Fibroblast of villous mesenchyme (primary cell): ENCODE results near the gene ACYP2. TPM values are rescaled to one million over a fixed set of nuclear protein-coding genes. Genes with fewer than 3 reads are reported as not detected.

Experiments used
- DNase-seq: peaks from one replicate; pipeline ENCODE4 v3.0.0-alpha.2; 2010; ENCODE audit warnings: low read depth
- H3K4me3 ChIP-seq: 2 replicates; pipeline ENCODE4 v1.5.1; 2011; ENCODE audit warnings: low read depth, mild to moderate bottlenecking, low read length
- total RNA-seq: library from RNA; depleted of rRNA; stranded (reverse); fragments of >200 nt; gene quantifications from 2 replicates; pipeline ENCODE4 v1.2.3, GENCODE V29; 2012
- TF ChIP-seq, protein P1 (sequence below): IDR thresholded peaks from 2 replicates; pipeline ENCODE4 v1.5.1; 2012; ENCODE audit warnings: low read depth, mild to moderate bottlenecking, low read length; ENCODE audit not compliant: insufficient read depth

The ACYP2 gene
- total RNA-seq, 1 donor: 16.0 TPM

- no peak overlapping the region for H3K4me3 ChIP-seq
- TF ChIP-seq, protein P1, sequence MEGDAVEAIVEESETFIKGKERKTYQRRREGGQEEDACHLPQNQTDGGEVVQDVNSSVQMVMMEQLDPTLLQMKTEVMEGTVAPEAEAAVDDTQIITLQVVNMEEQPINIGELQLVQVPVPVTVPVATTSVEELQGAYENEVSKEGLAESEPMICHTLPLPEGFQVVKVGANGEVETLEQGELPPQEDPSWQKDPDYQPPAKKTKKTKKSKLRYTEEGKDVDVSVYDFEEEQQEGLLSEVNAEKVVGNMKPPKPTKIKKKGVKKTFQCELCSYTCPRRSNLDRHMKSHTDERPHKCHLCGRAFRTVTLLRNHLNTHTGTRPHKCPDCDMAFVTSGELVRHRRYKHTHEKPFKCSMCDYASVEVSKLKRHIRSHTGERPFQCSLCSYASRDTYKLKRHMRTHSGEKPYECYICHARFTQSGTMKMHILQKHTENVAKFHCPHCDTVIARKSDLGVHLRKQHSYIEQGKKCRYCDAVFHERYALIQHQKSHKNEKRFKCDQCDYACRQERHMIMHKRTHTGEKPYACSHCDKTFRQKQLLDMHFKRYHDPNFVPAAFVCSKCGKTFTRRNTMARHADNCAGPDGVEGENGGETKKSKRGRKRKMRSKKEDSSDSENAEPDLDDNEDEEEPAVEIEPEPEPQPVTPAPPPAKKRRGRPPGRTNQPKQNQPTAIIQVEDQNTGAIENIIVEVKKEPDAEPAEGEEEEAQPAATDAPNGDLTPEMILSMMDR: no peak
- no peak for DNase-seq
Observed at GRCh38 chr2:54076586-54076985, 38.8 kb upstream of the ACYP2 start.

DNA sequence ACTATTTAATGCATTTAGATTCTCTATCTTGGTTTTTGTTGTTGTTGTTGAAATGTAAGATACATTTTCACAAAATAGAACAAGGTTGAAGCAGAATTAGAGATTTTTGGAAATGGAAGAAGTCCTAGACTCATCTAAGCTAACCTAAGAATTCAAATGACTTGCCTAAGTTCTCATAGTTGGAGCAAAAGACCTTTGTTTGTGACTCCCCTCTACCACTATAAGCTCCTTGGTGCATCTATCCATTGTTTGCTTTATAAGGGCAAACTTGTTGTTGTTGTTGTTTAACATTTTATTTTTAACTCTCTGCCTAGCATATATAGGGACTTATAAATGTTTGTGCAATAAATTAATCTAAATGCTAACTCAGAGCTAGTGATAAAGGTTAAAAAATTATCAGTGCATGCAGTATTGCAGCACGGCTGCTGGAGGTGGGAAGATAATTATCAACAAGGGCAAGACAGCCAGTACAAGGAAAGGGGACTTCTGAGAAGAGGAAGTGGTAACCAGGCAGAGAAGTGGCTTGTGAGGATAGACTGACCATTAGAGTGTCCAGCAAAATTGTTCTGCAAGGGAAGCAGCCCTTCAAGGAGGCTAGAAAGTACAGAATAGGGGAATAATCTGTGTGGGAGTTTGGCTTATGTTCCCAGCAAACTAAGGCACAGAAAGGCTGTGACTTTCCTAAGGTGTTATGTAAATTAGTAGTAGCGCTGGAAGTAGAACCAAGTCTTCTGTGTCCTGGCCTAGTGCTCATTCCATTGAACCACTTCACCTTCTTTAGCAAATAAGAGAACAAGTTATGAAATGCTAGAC, 38.1 kb upstream of the ACYP2 start:
- TF ChIP-seq, protein P1: no peak
- no peak overlapping the region for H3K4me3 ChIP-seq
- DNase-seq: no peak

DNA sequence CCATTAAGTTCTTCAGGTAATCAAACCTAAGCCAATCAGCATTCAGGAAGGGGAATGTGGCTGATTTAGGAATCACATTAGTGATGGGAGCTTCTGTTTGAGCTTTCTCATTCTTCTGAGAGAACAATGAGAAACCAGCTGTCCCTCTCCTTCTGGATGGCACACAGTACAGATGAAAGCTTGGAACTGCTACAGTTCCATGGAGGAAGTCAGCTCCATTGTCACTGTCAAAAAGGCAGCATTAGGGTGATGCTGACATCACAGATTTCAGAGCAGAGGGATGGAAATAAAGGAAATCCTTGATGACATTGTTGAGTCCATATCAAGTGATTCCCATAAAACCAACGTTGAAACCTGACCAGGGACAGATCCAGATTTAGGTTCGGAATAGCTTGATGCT, 36.1 kb upstream of the ACYP2 start:
- TF ChIP-seq, protein P1: no peak
- no peak for DNase-seq
- H3K4me3 ChIP-seq: no peak overlapping the region

- TF ChIP-seq, protein P1: no peak
- H3K4me3 ChIP-seq: no peak overlapping the region
- no peak for DNase-seq
Observed at GRCh38 chr2:54081574-54081973, 33.8 kb upstream of the ACYP2 start.

GRCh38 chr2:54083021-54083420, 32.4 kb upstream of the ACYP2 start:
- TF ChIP-seq, protein P1: no peak
- no peak for DNase-seq
- no peak overlapping the region for H3K4me3 ChIP-seq

DNA sequence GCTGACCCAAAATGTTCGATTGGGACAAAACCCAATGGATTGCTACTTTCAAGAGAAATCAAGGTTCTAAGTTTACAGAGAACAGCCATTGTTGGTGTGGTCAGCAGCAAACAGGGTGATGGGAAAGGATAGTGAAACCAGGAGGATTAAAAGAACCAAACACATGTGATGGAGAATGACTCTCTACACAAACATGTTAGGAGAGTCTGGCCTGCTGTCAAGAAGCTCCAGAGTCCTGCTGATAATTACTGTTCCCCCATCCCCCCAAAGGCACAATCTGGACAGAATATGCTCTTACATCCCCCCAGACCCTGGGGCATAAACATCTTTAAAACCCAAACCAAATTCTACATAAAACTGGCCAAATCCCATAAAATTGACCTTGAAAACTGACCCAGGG, 32.0 kb upstream of the ACYP2 start:
- DNase-seq: peak; percentile 29
- TF ChIP-seq, protein P1: no peak

GRCh38 chr2:54084600-54084999, 30.8 kb upstream of the ACYP2 start:
- peak; percentile 20 for DNase-seq
- H3K4me3 ChIP-seq: no peak overlapping the region
- TF ChIP-seq, protein P1: peak; percentile 46

More for the DNA sequence above, 32.0 kb upstream of the ACYP2 start:
- no peak overlapping the region for H3K4me3 ChIP-seq
